Measurements from ENCODE around the gene NFE2L3.
"Not testable (repeated sequence)": the region's sequence is repeated elsewhere in the genome, so short reads cannot be mapped to it uniquely, and the experiment has no call there.

The NFE2L3 gene

DNA sequence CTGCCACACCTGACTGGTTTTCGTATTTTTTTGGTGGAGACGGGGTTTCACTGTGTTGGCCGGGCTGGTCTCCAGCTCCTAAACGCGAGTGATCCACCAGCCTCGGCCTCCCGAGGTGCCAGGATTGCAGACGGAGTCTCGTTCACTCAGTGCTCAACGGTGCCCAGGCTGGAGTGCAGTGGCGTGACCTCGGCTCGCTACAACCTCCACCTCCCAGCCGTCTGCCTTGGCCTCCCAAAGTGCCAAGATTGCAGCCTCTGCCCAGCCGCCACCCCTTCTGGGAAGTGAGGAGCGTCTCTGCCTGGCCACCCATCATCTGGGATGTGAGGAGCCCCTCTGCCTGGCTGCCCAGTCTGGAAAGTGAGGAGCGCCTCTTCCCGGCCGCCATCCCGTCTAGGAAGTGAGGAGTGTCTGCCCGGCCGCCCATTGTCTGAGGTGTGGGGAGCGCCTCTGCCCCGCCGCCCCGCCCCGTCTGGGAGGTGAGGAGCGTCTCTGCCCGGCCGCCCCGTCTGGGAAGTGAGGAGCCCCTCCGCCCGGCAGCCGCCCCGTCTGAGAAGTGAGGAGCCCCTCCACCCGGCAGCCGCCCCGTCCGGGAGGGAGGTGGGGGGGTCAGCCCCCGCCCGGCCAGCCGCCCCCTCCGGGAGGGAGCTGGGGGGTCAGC is 4.2 kb upstream of the NFE2L3 start:
- DNase-seq: not testable (repeated sequence)

DNA sequence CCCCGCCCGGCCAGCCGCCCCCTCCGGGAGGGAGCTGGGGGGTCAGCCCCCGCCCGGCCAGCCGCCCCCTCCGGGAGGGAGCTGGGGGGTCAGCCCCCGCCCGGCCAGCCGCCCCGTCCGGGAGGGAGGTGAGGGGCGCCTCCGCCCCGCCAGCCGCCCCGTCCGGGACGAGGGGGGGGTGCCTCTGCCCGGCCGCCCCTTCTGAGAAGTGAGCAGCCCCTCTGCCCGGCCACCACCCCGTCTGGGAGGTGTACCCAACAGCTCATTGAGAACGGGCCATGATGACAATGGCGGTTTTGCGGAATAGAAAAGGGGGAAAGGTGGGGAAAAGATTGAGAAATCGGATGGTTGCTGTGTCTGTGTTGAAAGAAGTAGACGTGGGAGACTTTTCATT is 3.7 kb upstream of the NFE2L3 start:
- not testable (repeated sequence) for DNase-seq

- DNase-seq: no peak
Observed at GRCh38 chr7:26149391-26149977, 2.5 kb upstream of the NFE2L3 start.

DNA sequence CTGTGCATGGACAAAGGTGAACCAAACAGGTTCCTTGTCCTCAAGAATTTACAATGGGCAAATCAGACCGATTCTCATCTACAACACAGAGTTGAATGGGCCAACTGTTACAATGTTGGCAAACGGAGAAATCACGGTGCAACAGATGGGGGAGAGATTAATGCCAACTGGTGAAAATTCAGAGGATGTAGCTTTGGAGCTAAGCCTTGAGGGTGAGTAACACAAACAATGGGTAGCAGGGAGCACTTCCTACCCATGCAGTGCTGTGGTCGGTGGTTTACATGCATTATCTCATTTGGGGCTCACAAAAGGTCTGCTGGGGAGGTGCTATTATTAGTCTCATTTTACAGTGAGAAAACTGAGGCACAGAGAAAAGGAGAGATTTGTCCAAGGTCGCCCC is 902 bp upstream of the NFE2L3 start:
- DNase-seq: peak; percentile 17

GRCh38 chr7:26151650-26151952 is 397 bp upstream of the NFE2L3 start:
- DNase-seq: no peak

DNA sequence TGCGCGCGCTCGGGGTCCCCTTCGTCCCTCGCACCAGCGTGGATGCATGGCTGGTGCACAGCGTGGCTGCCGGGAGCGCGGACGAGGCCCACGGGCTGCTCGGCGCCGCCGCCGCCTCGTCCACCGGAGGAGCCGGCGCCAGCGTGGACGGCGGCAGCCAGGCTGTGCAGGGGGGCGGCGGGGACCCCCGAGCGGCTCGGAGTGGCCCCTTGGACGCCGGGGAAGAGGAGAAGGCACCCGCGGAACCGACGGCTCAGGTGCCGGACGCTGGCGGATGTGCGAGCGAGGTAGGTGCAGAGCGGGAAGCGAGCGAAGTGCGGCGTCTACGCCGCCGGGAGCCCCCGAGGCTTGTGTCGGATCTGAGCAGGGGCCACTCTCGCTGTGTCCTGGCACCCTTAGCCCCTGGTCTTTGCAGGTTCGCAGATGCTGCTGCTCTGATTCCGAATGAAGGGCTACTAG is 813 bp downstream of the NFE2L3 start:
- DNase-seq: peak; percentile 62

DNA sequence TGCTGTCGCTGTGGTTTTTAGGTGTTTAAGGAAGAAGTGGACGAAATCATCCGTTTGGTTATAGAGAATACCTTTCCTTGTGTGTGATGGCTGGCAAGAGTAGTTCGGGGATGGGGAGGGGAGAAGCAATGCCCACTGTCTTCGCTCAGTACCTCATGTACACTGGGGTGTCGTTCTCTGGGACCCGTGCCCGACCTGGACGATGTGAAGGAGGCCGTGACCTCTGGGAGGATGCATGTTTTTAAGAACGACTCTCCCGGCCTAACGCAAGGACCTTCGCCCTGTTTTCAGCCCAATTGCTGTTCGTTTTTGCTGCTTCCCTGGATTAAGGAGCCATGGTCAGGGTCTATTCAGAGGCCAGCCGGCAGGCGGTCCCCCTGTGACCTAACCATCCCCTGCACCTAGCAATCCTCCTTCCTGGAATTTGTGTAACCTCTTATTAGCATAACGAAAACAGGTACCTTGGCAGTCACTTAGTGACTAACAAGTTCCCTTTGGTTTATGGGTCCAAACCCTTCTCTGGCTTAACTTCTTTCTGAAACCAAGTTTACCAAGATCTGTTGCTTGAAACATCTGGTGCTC is 1.3 kb downstream of the NFE2L3 start:
- DNase-seq: peak; percentile 12

DNA sequence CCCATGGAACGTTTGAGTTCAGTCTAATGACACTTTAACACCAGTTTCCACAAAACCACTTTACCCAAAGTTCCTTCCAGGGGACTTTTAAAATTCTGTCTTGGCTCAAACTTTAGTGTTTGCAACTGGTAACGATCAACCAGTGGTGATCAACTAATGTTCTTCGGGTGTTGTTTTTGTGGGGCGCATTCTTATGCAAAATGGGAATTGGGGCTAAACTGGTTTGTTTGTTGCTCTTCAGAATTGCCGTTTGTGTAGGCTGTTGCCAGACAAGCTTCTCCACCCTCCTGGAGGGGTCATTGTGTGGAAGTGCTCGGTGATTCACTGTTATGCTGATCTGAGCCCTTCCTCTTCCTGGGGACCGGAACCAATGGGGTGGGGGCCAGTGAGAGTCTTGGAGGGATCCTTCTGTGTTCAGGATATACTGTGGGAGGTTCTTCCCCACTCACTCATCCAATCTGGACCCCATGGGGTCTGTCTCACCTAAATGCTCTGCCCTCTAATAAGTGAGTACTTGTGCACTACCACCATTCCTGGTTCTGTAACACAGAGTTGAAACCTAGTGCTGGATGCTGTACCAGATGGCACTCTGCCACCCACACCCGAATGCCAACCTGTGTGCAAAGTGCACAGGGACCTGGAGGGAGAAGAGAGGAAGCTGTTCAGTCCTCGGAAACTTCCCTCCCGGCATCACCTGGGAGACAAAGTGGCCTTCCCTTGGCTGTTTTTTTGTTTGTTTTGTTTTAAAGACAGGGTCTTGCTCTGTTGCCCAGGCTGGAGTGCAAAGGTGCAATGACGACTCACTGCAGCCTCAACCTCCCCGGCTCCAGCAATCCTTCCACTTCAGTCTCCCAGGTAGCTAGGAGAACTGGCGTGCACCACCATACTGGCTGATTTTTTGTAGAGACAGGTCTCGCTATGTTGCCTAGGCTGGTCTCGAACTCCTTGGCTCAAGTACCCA is 2.1 kb downstream of the NFE2L3 start:
- DNase-seq: peak; percentile 43

DNA sequence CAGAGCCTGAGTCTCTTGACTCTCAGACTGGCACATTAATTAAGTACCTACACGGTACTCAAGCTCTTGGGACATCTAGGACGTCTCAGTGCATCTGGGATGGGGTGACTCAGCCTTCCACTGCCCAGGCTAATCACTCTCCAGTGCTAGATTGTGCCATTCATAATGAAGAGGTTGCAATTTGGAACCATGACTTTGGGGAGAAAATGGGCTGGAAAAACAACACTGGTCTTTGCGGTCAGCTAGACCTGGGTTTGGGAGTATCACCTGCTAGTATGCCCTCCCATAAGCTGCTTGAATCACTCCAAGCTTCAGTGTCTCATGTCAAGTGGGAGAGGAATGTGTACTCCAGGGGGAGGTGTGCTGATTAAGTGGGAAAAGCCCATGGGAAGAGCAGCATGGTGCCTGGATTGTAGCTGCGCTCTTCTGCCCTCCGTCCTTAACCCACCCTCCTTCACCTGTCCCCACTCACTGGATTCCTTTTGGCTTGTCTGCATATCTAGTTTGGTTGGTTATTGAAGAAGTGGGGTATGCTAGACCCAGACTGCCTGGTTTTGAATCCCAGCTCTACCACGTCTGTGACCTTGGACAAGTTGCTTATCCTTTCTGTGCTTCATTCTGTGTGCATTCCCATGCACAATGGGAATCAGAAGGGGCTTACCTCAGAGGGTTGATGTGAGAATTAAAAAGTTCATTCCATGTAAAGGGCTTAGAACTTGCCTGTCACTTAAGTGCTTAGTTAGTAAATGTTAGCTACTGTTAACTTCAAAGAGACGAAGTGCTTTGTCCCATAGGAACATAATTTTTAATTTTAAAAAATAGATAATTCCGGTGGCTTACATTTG is 3.8 kb downstream of the NFE2L3 start:
- no peak for DNase-seq

GRCh38 chr7:26156451-26157420 is 4.7 kb downstream of the NFE2L3 start:
- peak; percentile 48 for DNase-seq

- DNase-seq: no peak
Observed at GRCh38 chr7:26157520-26158105, 5.6 kb downstream of the NFE2L3 start.

- no peak for DNase-seq
Observed at GRCh38 chr7:26159243-26159642, 7.2 kb downstream of the NFE2L3 start.

DNA sequence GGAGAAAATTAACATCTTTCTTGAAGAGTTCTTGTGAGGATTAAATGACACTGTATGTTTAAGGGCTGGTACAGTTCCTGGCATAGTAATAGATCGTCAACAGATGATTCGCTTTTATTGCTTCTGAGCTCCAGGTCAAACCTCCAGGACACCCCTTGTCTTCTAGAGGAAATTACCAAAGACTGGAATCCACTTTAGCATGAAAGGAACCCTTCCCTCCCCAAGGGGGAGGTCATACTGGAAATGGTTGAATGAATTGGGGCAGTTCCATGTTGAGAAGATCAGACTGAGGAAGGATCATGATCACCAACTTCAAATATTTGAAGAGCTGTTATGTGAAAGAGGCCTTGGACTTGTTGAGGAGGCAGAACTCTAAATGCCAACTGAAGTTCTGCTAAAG is 8.9 kb downstream of the NFE2L3 start:
- DNase-seq: no peak

DNA sequence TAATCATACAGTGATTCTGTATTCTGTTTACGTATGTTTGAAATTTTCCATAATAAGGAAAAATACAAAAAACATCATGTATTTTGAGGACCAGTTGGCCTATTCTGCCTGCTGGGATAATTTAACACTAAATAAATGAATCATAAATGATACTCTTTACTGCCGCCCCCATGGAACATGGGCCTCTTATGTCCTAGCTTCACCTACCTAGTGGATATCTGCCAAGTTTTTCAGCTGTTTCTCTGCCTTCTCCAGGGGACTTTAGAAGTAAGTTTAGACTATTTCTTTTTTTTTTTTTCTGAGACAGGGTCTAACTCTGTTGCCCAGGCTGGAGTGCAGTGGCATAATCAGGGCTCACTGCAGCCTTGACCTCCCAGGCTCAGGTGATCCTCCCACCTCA is 10.4 kb downstream of the NFE2L3 start:
- no peak for DNase-seq

GRCh38 chr7:26163804-26164203 is 11.8 kb downstream of the NFE2L3 start:
- DNase-seq: not testable (repeated sequence)

- no peak for DNase-seq
Observed at GRCh38 chr7:26165950-26166683, 14.1 kb downstream of the NFE2L3 start.

DNA sequence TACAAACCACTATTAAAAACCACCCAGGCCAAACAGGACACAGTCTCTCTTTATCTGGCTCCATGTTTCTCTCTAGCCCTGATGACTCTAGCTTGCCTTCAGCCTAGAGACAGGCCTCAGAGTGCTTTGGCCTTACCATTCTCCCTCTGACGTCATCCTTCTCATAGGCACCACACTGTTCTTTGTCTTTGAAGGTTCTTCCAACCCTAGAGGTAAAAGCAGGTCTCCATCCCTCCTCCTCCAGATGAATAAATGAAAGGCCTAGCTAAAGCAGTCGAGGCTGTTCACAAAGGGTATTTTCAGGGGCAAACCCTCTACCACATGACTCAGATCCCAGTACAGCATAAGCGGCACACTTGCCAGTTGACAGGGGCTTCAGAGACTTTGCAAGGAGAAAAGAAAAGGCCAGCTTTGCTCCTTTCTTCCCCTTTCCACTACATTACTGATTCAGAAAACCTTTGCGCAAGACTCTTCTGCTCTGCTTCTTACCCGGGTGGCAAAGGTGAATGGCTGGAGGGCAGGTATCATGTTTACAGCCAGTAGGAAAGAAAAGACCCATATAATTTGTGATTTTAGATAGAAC is 14.8 kb downstream of the NFE2L3 start:
- DNase-seq: no peak

GRCh38 chr7:26167303-26167934 is 15.4 kb downstream of the NFE2L3 start:
- peak; percentile 49 for DNase-seq

- DNase-seq: no peak
Observed at GRCh38 chr7:26168458-26169023, 16.5 kb downstream of the NFE2L3 start.

Data from CD4-positive, alpha-beta T cell treated with Interleukin-17A for 4 hours (primary cell).